Panc1 (cell line): ENCODE data around the gene RITA1. TPM values are rescaled to one million over a fixed set of nuclear protein-coding genes. Genes with fewer than 3 reads are reported as not detected.

Experiments
- ATAC-seq: fragments of 200-7000 bp; cut with Tn5 transposase; 2 replicates; pipeline ENCODE4 v1.9.1; 2020; ENCODE audit warnings: mild to moderate bottlenecking, moderate library complexity
- BruUV-seq: library from RNA; stranded (reverse); fragments of 400-500 nt; replicated peaks from 2 replicates; lab custom pipeline; 2021; lab: Mats Ljungman, UMichigan
- CTCF ChIA-PET: fragments of 300-600 bp; sonication (Branson Sonifier 250); formaldehyde crosslinking; loops from one replicate; lab custom pipeline; 2022; ENCODE audit warnings: antibody characterized with exemption; lab: Charles Lee
- POLR2A ChIA-PET: fragments of 300-600 bp; sonication (Branson Sonifier 250); formaldehyde crosslinking; loops from one replicate; lab custom pipeline; 2022; ENCODE audit warnings: antibody characterized with exemption; lab: Charles Lee
- DNase-seq: peaks from one replicate; pipeline ENCODE4 v3.0.0-alpha.2; 2010; ENCODE audit warnings: low read depth, low spot score
- H3K27ac ChIP-seq: 2 replicates; pipeline ENCODE4 v1.5.1; 2011; ENCODE audit warnings: mild to moderate bottlenecking, low read length, inconsistent platforms
- H3K27me3 ChIP-seq: fragments of 200-500 bp; sonication (Bioruptor generic); 2 replicates; pipeline ENCODE4 v1.6.0; 2014; ENCODE audit warnings: low read length, inconsistent platforms; ENCODE audit not compliant: control insufficient read depth, insufficient read depth
- H3K36me3 ChIP-seq: fragments of 200-500 bp; sonication (Bioruptor generic); 2 replicates; pipeline ENCODE4 v1.5.1; 2014; ENCODE audit warnings: inconsistent platforms, mild to moderate bottlenecking, low read length, moderate library complexity; ENCODE audit not compliant: control insufficient read depth, insufficient read depth
- H3K4me1 ChIP-seq: 2 replicates; pipeline ENCODE4 v1.5.1; 2011; ENCODE audit warnings: inconsistent platforms, mild to moderate bottlenecking, low read length, moderate library complexity; ENCODE audit not compliant: control insufficient read depth, insufficient read depth
- H3K4me3 ChIP-seq, 2 experiments: 2 replicates each; pipeline ENCODE4 v1.5.1; 2011 to 2012; ENCODE audit warnings: low read depth in 2 of 2, low read length in 2 of 2, mild to moderate bottlenecking in 2 of 2, inconsistent platforms in 1 of 2, moderate library complexity in 1 of 2
- H3K9me3 ChIP-seq: fragments of 200-500 bp; sonication (Bioruptor generic); 2 replicates; pipeline ENCODE4 v1.5.1; 2014; ENCODE audit warnings: low read depth, mild to moderate bottlenecking, inconsistent platforms, low read length, moderate library complexity; ENCODE audit not compliant: control insufficient read depth, insufficient read depth
- POLR2AphosphoS5 ChIP-seq: IDR thresholded peaks from 2 replicates; pipeline ENCODE4 v1.6.1; 2012; ENCODE audit warnings: mild to moderate bottlenecking, low read depth, low read length, moderate library complexity
- REST ChIP-seq, 2 experiments: IDR thresholded peaks; 2 replicates each; pipeline ENCODE4 v1.6.1; 2011 to 2012; ENCODE audit warnings: low read depth in 2 of 2, control low read depth in 1 of 2, low read length in 1 of 2, mild to moderate bottlenecking in 1 of 2, moderate library complexity in 1 of 2; ENCODE audit not compliant: insufficient read depth in 1 of 2
- SIN3A ChIP-seq: IDR thresholded peaks from 2 replicates; pipeline ENCODE4 v1.6.1; 2012; ENCODE audit warnings: low read depth, mild to moderate bottlenecking, low read length, moderate library complexity, borderline replicate concordance; ENCODE audit not compliant: insufficient read depth
- TCF7L2 ChIP-seq: IDR thresholded peaks from 2 replicates; pipeline ENCODE4 v1.6.1; 2011; ENCODE audit warnings: mild to moderate bottlenecking, low read depth, low read length, inconsistent platforms
- in situ Hi-C: cut with HindIII; loops from 2 replicates; pipeline ENCODE4 v1.10.0; 2016; ENCODE audit warnings: low sequenced_read_pairs, low pct_unique_long_range_greater_than_20kb
- intact Hi-C: fragments of 100-400 bp; cut with micrococcal nuclease; formaldehyde crosslinking; loops from one replicate; pipeline ENCODE4 v1.10.0; 2022; ENCODE audit not compliant: unreplicated experiment
- total RNA-seq: library from RNA; stranded (reverse); gene quantifications from one replicate; pipeline ENCODE4 v1.2.1, GENCODE V29; 2021; ENCODE audit not compliant: unreplicated experiment
- TF ChIP-seq, protein P1 (sequence below): fragments of 450-650 bp; IDR thresholded peaks from 2 replicates; pipeline ENCODE4 v1.5.1; 2017; ENCODE audit warnings: mild to moderate bottlenecking

RITA1 gene
- total RNA-seq, 1 experiment from 2014 or later, result 41.0 TPM

DNA sequence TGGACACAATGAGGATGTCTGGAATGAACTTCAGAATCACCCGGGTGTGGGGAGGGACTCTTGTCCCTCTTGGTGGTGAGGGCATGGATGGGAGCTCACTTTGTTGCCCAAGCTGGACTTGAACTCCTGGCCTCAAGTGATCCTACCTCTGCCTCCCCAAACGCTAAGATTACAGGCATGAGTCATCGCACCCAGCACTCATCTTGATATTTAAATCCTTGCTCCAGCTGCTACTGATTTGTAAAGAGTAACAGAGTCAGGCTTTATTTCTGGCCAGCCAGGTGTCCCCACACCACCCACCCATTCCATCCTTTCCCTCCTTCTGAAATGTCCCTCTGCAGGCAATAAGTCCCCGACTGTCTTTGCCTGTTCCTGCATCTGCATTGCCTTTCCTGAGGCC lies 5.2 kb upstream of the RITA1 start:
- TF ChIP-seq TCF7L2 (no peak), POLR2AphosphoS5 (no peak), SIN3A (no peak), REST (IDR thresholded peaks at IDR 0.05; ENCODE audit: insufficient read depth in 1 of 2, low read depth in 2 of 2, low read length in 1 of 2) (no peak)
- TF ChIP-seq, protein P1, sequence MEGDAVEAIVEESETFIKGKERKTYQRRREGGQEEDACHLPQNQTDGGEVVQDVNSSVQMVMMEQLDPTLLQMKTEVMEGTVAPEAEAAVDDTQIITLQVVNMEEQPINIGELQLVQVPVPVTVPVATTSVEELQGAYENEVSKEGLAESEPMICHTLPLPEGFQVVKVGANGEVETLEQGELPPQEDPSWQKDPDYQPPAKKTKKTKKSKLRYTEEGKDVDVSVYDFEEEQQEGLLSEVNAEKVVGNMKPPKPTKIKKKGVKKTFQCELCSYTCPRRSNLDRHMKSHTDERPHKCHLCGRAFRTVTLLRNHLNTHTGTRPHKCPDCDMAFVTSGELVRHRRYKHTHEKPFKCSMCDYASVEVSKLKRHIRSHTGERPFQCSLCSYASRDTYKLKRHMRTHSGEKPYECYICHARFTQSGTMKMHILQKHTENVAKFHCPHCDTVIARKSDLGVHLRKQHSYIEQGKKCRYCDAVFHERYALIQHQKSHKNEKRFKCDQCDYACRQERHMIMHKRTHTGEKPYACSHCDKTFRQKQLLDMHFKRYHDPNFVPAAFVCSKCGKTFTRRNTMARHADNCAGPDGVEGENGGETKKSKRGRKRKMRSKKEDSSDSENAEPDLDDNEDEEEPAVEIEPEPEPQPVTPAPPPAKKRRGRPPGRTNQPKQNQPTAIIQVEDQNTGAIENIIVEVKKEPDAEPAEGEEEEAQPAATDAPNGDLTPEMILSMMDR, result no peak
- in situ Hi-C loops, result no loop called here
- BruUV-seq, result no TSS peak
- ATAC-seq, result no peak
- Histone ChIP-seq H3K27ac (no peak overlapping the region), H3K4me3 (no peak overlapping the region), H3K4me1 (no peaks in the 10 kb centered on the region), H3K27me3 (no peaks in the 10 kb centered on the region), H3K36me3 (peaks cover 13% of the 10 kb centered on the region), H3K9me3 (no peaks in the 10 kb centered on the region)
- intact Hi-C loops, result no loop called here
- ChIA-PET POLR2A (no interaction called here), CTCF (no interaction called here)
- DNase-seq, result no peak

GRCh38 chr12:113181975-113182374 lies 3.5 kb upstream of the RITA1 start:
- peaks cover 10% of the 10 kb centered on the region for H3K4me1 ChIP-seq
- H3K9me3 ChIP-seq, result no peaks in the 10 kb centered on the region
- ChIA-PET POLR2A (no interaction called here), CTCF (no interaction called here)
- no TSS peak for BruUV-seq
- intact Hi-C loops, result no loop called here
- ATAC-seq, result no peak
- H3K27me3 ChIP-seq, result no peaks in the 10 kb centered on the region
- peaks cover 15% of the 10 kb centered on the region for H3K36me3 ChIP-seq
- H3K27ac ChIP-seq, result no peak overlapping the region
- TF ChIP-seq, protein P1, result no peak
- TF ChIP-seq TCF7L2, result no peak
- TF ChIP-seq SIN3A, result no peak
- no peak for TF ChIP-seq POLR2AphosphoS5
- TF ChIP-seq REST (IDR thresholded peaks at IDR 0.05; ENCODE audit: insufficient read depth in 1 of 2, low read depth in 2 of 2, low read length in 1 of 2), result no peak
- in situ Hi-C loops, result no loop called here
- DNase-seq, result no peak
- H3K4me3 ChIP-seq, result no peak overlapping the region
